NB4 (cell line): ENCODE measurements around the gene CCDC154.
"Not testable (repeated sequence)": the region's sequence is repeated elsewhere in the genome, so short reads cannot be mapped to it uniquely, and the experiment has no call there.

Source experiments
- DNase-seq: peaks from one replicate; pipeline ENCODE4 v3.0.0; 2010; ENCODE audit warnings: low read depth
- H3K4me3 ChIP-seq: one replicate; pipeline ENCODE4 v1.5.1; 2011; ENCODE audit warnings: mild to moderate bottlenecking, low read depth, low read length, moderate library complexity
- CTCF ChIP-seq: IDR thresholded peaks from one replicate; pipeline ENCODE4 v1.5.1; 2012; ENCODE audit warnings: low read depth, low read length
- MAX ChIP-seq: IDR thresholded peaks from 2 replicates; pipeline ENCODE4 v1.6.1; 2011; ENCODE audit warnings: low read depth, low read length
- MYC ChIP-seq: IDR thresholded peaks from 2 replicates; pipeline ENCODE4 v1.6.1; 2011; ENCODE audit warnings: low read depth, low read length
- POLR2A ChIP-seq: IDR thresholded peaks from 2 replicates; pipeline ENCODE4 v1.6.1; 2011; ENCODE audit warnings: mild to moderate bottlenecking; ENCODE audit not compliant: insufficient read length; ENCODE audit errors: extremely low read depth

CCDC154 gene

GRCh38 chr16:1444730-1445517 is 568 bp upstream of the CCDC154 start:
- peak; percentile 87 for DNase-seq
- no peak overlapping the region for H3K4me3 ChIP-seq
- TF ChIP-seq MYC (peak; percentile 54), POLR2A (peak; percentile 10), CTCF (no peak), MAX (peak; percentile 23; the same call in 1 of the 2 replicates)

- H3K4me3 ChIP-seq, result no peak overlapping the region
- TF ChIP-seq CTCF (no peak), MYC (no peak), POLR2A (no peak), MAX (no peak)
- DNase-seq, result no peak
Observed at GRCh38 chr16:1443403-1443973, 868 bp downstream of the CCDC154 start.

- DNase-seq, result no peak
- no peak overlapping the region for H3K4me3 ChIP-seq
- TF ChIP-seq MYC (no peak), POLR2A (no peak), MAX (no peak), CTCF (no peak)
Observed at GRCh38 chr16:1442697-1443096, 1.7 kb downstream of the CCDC154 start.

- no peak for TF ChIP-seq CTCF
- no peak for TF ChIP-seq MYC
- no peak for TF ChIP-seq POLR2A
- no peak for TF ChIP-seq MAX
- H3K4me3 ChIP-seq, result no peak overlapping the region
- DNase-seq, result no peak
Observed at GRCh38 chr16:1441391-1441829, 2.9 kb downstream of the CCDC154 start.

GRCh38 chr16:1439699-1440074 is 4.7 kb downstream of the CCDC154 start:
- DNase-seq, H3K4me3 ChIP-seq: not testable (repeated sequence)

- no peak for DNase-seq
- H3K4me3 ChIP-seq, result no peak overlapping the region
- no peak for TF ChIP-seq MAX
- TF ChIP-seq POLR2A, result no peak
- TF ChIP-seq MYC, result no peak
- no peak for TF ChIP-seq CTCF
Observed at GRCh38 chr16:1439058-1439698, 5.2 kb downstream of the CCDC154 start.
